SH-SY5Y (cell line): Measurements from ENCODE around the gene STING1.

ENCODE experiments used
- GATA2 ChIP-seq: IDR thresholded peaks from 2 replicates; pipeline ENCODE4 v1.6.1; 2011; ENCODE audit warnings: mild to moderate bottlenecking, low read depth, low read length
- GATA3 ChIP-seq: IDR thresholded peaks from 2 replicates; pipeline ENCODE4 v1.6.1; 2011; ENCODE audit warnings: low read depth, mild to moderate bottlenecking, low read length, moderate library complexity

- TF ChIP-seq GATA3 (no peak), GATA2 (no peak)
These were observed 31.4 kb upstream of the STING1 start for GRCh38 chr5:139513852-139514485.
